Kidney epithelial cell (primary cell): ENCODE results near the gene TMEM132E. TPM values are rescaled to one million over a fixed set of nuclear protein-coding genes. Genes with fewer than 3 reads are reported as not detected.

Experiments
- DNase-seq: peaks from one replicate; pipeline ENCODE4 v3.0.0-alpha.2; 2010; ENCODE audit warnings: low read depth
- H3K27me3 ChIP-seq: 2 replicates; pipeline ENCODE4 v1.6.0; 2011; ENCODE audit warnings: low read length; ENCODE audit not compliant: control insufficient read depth, insufficient read depth
- H3K36me3 ChIP-seq: 2 replicates; pipeline ENCODE4 v1.5.1; 2011; ENCODE audit warnings: low read length; ENCODE audit not compliant: control insufficient read depth, insufficient read depth
- H3K4me3 ChIP-seq: 2 replicates; pipeline ENCODE4 v1.5.1; 2011; ENCODE audit warnings: low read depth, mild to moderate bottlenecking, control low read depth, low read length
- CTCF ChIP-seq: IDR thresholded peaks from 2 replicates; pipeline ENCODE4 v1.5.1; 2011; ENCODE audit warnings: mild to moderate bottlenecking, moderate library complexity, low read length, control low read depth, inconsistent platforms; ENCODE audit not compliant: insufficient read depth, poor library complexity, severe bottlenecking
- total RNA-seq: library from RNA; depleted of rRNA; stranded (reverse); fragments of >200 nt; gene quantifications from 2 replicates; pipeline ENCODE4 v1.2.3, GENCODE V29; 2015

Gene TMEM132E
- total RNA-seq, 1 donor from 2014 or later: 0.13 TPM

DNA sequence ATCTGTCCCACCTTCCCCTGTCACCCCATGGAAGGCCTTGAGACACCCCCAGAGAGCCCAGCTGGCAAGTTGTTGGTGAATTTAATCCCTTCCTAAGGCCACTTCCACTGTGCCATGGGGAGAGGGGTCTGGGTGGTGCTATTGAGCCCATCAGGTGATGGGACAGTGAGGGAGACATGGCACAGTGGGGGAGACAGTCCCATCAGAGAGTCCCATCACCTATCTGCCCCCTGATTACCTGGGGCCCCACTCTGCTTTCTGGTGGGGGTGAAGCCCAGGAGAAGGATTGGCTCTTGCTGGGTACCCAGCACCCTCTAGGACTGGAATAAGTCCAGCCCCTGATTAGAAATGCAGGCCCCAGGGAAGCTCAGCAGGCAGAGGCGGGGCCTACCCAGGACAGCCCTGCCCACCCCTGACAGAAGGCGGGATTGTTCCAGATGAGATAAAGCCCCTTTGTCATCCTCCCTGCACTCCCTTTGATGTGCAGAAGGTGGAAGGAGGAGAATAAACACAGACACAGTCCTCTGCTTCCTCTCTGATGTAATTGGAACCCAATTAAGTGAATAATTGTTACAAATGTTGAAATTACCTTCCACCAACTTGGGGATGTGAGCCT lies 18.9 kb downstream of the TMEM132E start:
- DNase-seq: no peak
- Histone ChIP-seq H3K36me3 (no peaks in the 10 kb centered on the region), H3K4me3 (no peak overlapping the region), H3K27me3 (no peaks in the 10 kb centered on the region)
- TF ChIP-seq CTCF: no peak

DNA sequence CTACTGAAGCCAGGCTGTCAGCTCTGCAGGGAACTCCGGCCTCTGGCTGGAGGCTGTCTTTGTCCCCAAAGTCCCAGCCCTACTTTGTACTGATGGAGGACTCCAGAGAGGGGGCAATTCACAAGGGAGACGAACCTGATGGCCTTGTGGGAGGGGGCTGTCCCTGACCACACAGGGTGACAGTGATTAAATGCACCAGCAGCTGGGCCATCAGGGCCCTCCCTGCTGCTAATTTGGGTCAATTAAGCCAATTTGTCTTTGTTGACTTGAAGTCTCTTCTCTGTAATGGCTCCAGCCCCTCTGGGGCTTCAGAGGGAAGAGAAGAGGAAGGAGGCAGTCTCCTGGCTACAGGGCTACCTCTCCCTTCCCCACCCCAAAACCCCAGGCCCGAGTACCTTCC lies 22.0 kb downstream of the TMEM132E start:
- no peak for DNase-seq
- no peak for TF ChIP-seq CTCF
- H3K36me3 ChIP-seq: no peaks in the 10 kb centered on the region
- no peak overlapping the region for H3K4me3 ChIP-seq
- peaks cover 2% of the 10 kb centered on the region for H3K27me3 ChIP-seq

- no peak overlapping the region for H3K4me3 ChIP-seq
- TF ChIP-seq CTCF: no peak
- H3K36me3 ChIP-seq: no peaks in the 10 kb centered on the region
- DNase-seq: no peak
- H3K27me3 ChIP-seq: peaks cover 2% of the 10 kb centered on the region
Observed at GRCh38 chr17:34603974-34604373, 24.6 kb downstream of the TMEM132E start.

DNA sequence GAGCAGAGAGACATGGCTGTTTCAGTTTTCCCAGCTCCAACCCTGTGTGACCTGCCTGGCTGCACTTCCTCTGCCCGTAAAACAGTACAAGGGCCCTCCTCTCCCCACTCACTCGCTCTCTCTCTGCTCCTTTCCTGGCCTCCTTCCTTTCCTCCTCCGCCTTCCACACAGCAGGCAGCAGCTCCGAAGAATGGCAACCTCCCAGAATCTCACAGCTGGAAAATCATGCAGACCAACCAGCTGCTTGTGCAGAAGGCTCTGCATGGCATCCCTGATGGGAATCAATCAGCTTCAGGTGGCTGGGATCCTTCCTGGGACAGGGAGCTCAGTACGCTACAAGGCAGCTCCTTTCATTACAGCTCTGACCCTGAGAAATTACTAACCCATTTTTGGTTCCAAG lies 27.4 kb downstream of the TMEM132E start:
- TF ChIP-seq CTCF: no peak
- Histone ChIP-seq H3K4me3 (no peak overlapping the region), H3K27me3 (peaks cover 4% of the 10 kb centered on the region), H3K36me3 (no peaks in the 10 kb centered on the region)
- DNase-seq: no peak

DNA sequence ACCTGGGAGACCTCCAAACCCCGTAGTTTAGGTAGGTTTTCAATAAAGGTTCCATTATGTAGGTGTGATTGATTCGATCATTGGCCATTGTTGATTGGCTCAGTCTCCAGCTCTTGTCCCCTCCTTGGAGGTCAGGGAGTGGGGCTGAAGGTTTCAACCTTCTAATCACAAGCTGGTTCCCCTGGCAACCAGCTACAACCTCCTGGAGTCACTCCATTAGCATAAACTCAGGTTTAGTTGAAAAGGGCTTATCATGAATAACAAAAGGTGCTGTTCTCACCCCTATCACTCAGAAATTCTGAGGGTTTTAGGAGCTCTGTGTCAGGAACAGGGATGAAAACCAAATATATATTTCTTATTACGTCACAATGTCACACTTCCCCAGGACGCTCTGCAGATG lies 28.5 kb downstream of the TMEM132E start:
- no peaks in the 10 kb centered on the region for H3K36me3 ChIP-seq
- H3K4me3 ChIP-seq: no peak overlapping the region
- peaks cover 6% of the 10 kb centered on the region for H3K27me3 ChIP-seq
- DNase-seq: no peak
- no peak for TF ChIP-seq CTCF

DNA sequence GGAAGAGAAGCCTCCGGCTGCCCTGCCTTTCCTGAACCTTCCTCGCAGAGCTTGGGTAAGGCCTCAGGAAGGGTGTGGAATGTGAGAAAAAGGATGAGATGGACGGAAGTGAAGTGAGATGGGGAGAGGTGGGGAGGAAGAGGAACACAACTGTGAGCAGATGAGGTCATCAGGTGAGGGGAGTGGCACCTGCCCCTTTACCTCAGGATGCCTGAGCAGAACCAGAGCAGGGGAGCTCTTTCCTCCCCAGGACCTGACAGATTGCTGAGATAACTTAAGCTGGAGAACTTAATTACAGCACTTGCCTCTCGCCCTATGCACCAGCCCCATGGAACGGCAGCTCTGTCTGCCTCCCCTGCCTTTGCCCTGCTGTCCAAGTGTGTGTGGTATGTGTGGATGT lies 29.8 kb downstream of the TMEM132E start:
- no peak for DNase-seq
- peaks cover 8% of the 10 kb centered on the region for H3K27me3 ChIP-seq
- no peak for TF ChIP-seq CTCF
- H3K4me3 ChIP-seq: no peak overlapping the region
- H3K36me3 ChIP-seq: no peaks in the 10 kb centered on the region
